GM19043 (cell line): ENCODE measurements around the gene RMND5B.
A peak's percentile ranks its signal among the peaks of the same experiment; 100 is the strongest.
"Not testable (repeated sequence)": the region's sequence is repeated elsewhere in the genome, so short reads cannot be mapped to it uniquely, and the experiment has no call there.

ENCODE experiments used
- ATAC-seq: cut with Tn5 transposase; IDR thresholded peaks from one replicate; pipeline ENCODE4 v1.9.1; 2021; ENCODE audit warnings: low read depth; ENCODE audit not compliant: unreplicated experiment

RMND5B gene, protein sequence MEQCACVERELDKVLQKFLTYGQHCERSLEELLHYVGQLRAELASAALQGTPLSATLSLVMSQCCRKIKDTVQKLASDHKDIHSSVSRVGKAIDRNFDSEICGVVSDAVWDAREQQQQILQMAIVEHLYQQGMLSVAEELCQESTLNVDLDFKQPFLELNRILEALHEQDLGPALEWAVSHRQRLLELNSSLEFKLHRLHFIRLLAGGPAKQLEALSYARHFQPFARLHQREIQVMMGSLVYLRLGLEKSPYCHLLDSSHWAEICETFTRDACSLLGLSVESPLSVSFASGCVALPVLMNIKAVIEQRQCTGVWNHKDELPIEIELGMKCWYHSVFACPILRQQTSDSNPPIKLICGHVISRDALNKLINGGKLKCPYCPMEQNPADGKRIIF

DNA sequence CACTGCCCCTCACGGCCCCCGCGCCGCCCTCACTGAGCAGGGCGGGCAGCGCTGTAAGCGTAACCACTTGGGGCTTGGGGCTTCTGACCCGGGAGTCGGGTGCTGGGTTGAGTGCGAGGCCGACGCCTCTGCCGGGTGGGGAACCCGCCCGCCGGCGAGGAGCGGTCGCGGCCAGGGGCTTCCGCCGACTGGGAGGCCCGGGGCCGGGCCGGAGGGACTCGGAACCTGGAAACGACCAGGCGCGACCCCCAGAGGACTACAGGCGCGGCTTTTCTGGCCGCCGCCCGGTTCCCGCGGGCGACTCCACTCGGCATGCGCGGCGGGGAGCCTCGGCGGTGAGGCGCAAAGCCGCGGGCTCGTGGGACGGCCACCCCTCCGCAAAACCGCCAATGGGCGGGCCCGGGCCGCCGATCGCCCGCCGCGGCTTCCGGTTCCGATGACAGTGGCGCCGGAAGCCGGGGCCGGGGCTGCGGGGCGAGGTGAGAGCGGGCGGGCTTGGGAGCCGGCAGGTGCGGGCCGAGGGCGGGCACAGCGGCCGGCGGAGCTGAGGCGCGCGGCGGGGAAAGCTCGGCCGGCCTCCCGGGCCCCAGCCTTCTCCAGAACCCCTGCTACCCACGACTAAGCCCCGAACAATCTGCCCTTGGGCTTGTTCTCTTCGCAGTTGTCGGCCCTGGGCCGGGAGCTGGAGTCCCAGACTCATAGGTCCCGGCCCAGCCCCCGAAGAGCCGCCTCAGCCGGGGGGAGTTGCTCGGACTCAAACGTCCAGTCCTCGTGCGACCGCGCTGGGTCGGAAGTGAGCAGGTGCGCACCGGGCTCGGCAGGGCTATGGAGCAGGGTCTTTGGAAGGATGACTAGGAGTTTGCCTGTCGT is at the start of gene RMND5B:
Gene RMND5B, plus strand, starts transcription at position 439 of the 870 bp plus-strand sequence. CDS start 7,106 bp downstream, outside the sequence.
- peak; percentile 83 for ATAC-seq

DNA sequence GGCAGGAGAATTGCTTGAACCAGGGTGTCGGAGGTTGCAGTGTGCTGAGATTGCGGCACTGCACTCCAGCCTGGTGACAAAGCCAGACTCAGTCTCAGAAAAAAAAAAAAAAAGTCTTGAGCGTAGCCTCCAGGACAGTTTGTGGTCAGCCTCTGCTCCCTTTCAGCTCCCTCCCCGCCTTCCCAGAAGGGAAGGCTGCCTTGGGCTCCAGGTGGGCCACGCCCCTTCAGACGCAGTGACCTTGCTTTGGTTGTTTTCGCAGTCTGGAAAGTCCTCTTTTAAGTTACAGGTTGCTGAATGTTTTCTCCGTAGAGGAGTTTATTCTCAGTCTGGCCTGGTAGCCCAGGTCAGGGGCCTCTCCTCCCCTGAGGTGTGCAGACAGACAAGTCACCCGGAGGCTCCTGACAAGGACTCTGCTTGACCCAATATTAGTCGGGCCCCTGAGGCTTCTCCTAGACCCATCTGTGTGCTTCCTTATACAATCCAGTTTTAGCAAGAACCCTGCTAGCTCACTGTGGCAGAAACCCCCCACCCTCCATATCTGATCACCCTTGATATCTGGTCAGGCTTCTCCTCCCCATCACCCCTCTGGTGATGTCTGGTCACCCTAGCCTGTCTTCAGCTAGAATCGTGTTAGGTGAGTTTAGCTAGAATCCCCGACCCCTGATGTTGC is 49.1 kb upstream of the RMND5B start:
- no peak for ATAC-seq

DNA sequence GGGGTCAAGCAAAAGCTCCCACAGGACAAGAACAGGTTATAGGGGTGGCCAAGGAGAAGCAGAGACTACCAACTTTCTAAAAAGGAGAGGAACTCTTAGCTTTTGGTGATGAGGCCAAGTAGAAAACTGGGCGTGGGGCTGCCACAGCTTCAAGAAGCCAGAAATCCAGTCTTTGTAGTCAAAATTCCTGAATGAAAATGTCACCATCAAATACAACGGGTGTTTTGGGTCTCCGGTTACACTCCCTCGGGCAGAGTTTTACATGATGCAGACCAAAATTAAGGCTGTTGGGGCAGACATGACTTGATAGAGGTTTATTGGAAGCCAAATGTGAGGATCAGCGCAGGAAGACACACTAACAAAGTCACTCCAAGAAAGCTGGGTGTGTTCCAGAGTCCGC is 46.9 kb upstream of the RMND5B start:
- no peak for ATAC-seq

DNA sequence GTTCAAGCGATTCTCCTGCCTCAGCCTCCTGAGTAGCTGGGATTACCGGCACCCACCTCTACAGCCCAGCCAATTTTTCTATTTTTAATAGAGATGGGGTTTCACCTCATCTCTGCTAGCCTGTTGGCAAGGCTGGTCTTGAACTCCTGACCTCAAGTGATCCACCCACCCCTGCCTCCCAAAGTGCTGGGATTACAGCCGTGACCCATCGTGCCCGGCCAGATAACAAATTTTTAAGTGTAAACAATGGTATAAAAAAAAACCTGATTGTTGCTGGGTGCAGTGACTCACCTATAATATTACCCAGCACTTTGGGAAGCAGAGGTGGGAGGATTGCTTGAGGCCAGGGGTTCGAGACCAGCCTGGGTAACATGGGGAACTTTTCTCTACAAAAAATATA is 45.5 kb upstream of the RMND5B start:
- ATAC-seq: no peak

DNA sequence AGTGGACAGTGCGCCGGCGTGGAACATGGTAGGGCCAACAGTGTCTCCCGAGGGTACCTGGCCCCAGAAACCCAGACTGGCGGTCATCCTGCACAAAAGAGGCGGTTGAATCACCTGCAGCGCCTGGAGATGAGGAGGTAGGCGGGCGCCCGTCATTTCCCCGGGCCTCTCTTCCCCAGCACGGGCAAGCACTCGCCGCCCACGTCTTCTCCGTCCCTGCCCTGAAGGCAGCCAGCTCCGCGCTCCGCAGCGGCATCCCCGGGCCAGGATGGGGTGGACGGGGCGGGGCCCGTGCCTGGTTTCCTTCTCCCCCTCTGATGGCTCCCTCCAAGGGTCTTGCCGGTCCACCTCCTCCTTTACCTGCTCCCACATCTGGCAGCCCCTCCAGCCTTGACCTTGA is 44.5 kb upstream of the RMND5B start:
- ATAC-seq: no peak

DNA sequence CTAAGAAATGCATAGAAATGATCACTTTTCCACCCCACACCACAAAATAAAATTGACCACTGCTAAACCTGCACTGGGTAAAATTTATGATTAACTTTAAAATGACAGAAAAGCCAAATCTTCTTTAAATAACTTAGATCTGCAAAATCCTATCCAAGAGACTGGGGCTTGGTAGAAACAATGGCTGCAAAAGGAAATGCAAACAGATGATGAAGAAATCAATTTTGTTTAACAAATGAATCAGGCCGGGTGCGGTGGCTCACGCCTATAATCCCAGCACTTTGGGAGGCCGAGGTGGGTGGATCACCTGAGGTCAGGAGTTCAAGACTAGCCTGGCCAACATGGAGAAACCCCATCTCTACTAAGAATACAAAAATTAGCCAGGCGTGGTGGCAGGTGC is 43.6 kb upstream of the RMND5B start:
- not testable (repeated sequence) for ATAC-seq

DNA sequence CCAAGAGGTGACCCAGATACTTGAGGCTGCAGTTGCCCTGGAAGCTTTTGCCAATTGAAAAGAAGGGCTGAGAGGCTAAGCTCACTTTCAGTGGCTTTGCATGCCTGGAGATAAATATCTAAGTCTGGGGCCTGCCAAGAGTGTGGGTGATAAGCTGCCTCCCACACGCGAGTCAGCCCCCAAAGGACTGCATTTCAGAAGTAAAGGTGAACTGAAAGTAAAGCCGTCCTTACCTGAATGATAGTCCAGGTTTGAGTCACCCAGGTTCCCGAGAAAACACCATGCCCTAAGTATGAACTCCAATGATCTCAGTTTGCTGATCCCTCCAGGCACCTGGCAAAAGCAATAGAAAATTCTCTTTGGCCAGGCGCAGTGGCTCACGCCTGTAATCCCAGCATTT is 40.0 kb upstream of the RMND5B start:
- ATAC-seq: no peak

DNA sequence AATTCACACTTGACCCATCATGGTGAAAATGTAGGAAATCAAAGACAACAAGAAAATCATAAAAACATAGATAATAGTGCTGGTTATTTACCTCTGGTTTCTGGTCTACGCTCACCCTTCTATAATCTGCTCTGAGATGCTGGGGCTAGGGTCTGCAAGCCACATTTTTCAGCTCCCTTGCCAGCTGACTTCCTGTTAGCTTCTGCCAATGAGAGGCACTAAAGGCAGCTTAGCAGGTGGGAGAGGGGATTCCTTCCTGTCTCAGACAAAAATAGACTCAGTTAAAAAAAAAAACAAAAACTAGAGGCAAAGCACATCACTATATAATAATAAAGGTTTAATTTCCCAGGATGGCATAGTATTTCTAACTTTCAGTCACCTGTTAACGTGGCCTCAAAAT is 37.7 kb upstream of the RMND5B start:
- ATAC-seq: no peak

DNA sequence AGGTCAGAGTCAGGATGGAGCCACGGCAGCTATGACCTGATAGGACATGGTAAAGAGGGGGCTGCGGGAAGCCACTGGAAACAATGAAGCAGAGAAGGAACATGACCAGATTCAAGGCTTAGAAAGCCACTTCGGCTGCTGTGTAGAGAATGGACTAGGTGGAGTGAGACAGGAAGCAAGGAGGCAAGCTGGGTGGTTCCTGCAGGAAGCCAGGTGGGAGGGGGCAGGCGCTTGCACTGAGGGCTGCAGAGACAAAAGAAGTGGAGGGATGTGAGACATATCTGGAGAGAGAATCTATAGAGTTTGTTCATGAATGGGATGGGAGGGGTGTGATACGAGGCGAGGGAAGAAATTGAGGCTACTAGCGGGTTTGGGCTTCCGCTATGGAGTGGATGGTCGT is 36.5 kb upstream of the RMND5B start:
- ATAC-seq: no peak

DNA sequence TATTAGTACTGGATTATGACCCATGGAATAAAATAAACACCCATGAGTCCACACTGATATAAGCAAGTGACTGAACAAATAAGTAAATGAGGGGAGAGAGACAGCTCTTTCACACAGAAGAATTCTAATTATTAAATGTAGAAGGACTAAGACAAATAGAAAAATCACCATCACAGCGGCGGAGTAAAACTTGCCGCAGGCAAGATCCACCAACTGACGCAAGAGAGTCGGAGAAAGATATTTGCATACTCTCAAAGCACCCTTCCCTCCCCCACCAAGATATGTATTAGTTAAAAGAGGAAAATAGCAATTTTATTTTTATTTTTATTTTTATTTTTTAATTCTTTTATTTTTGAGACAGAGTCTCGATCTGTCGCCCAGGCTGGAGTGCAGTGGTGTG is 32.1 kb upstream of the RMND5B start:
- no peak for ATAC-seq

DNA sequence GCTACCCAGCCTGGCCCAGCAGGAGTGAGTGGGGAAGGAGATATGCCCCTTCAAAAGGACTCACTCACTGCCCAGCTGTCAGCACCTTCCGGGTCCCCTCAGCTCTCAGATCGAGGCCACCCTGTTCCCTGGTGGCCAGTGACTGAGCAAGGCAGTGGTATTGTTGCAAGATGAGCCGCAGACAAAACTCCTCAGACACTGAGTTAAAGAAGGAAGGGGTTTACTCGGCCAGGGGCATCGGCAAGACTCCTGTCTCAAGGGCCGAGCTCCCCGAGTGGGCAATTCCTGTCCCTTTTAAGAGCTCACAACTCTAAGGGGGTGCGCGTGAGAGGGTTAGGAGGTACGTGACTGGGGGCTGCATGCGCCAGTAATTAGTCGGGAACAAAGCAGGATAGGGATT is 27.2 kb upstream of the RMND5B start:
- no peak for ATAC-seq

DNA sequence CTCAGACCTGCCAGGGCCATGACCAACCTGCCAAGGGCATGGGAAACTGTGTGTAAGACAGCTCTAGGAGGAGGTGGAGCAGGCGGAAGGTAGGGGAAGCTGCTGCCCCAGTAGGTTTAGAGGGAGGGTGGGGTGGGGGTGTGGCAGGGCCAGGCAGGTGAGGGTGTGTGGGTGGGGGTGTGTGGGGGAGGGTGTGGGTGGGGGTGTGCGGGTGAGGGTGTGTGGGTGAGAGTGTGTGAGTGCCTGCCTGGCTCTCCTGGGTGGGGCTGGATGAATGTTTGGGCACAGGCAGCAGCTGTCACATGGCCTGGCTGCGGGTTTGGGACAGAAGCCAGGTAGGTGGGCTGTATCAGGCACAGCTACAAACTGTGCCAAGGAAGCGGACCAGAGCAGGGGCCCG is 26.3 kb upstream of the RMND5B start:
- ATAC-seq: no peak

DNA sequence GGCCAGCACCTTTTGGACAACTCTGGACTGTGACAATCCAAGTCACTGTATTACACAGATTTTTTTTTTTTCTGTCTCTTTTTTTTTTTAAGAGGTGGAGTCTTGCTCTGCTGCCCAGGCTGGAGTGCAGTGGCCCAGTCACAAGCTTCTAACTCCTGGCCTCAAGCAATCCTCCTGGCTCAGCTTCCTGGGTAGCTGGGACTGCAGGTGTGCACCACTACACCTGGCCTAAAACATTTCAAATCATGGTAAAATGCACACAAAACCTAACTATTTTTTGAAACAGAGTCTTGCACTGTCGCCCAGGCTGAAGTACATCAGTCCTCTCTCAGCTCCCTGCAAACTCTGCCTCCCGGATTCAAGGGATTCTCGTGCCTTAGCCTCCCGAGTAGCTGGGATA is 24.7 kb upstream of the RMND5B start:
- no peak for ATAC-seq

DNA sequence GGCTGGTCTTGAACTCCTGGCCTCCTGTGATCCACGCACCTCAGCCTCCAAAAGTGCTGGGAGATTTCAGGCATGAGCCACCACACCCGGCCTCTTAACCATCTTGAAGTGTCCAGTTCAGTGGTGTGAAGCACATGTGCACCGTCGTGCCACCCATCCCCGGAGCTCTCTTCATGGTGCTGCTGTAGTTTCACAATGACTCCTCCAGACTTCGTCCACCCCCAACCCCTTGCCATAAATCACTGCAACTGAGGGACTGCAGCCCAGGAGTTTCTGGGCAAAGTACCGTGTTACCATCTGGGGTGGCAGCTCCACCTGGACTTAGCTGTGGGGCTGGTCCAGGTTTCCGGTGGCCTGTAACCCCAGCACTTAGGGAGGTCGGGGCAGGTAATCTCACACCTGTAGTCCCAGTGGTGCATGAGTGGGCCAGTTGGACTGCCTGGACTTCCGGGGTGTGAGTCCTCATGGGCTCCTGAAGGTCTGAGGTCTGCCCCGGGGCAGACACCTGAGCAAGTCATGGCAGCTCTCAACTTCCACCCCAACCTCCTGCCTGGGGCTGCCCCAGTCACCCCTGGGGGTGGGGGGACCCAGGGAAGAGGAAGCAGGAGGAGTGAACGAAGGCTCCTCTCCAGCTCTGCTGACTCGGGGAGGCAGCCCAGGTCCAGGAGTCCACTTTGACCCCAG is 24.1 kb upstream of the RMND5B start:
- no peak for ATAC-seq

DNA sequence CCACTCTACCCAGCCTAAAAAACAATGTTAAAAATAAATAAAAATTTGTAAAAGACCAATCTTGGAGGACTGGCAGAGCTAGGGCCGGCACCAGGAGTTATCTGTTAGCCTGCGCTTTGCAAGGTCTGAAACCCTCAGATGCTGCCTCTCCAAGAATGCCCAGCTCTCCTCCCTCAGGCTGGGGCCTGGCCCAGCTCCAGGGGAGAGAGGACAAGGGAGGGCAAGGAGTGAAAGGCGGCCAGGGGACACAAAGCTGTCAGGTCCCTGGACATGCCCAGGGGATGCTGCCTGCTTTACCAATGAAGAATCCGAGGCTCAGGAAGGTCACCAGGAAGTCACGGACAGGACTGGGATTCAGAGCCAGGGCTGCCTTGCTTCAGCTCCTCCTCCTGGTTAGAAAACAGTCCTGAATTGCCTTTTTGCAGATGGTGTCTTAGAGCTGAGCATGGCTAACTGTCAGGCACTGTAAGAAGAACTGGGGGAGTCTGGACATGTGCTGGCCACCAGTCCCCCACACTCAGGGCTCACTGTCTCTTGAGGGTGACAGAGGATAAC is 23.0 kb upstream of the RMND5B start:
- no peak for ATAC-seq

DNA sequence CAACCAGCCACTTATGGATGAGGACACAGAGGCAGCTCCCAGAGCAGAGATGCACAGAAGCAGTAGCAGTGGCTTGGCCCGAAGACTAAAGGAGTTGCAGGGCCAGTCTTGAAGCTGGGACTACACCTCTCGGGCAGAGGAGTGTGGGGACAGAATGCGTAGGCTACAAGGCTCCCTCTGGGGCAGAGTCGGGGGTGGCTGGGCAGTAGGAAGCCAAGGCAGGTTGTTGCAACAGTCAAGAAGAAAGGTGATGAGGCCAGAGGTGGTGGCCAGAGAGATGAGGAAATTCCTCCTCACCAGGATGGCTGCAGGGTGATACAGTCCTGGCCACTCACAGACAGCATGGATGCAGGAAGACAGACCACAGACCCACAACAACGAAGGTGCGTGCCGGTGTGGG is 22.4 kb upstream of the RMND5B start:
- no peak for ATAC-seq

DNA sequence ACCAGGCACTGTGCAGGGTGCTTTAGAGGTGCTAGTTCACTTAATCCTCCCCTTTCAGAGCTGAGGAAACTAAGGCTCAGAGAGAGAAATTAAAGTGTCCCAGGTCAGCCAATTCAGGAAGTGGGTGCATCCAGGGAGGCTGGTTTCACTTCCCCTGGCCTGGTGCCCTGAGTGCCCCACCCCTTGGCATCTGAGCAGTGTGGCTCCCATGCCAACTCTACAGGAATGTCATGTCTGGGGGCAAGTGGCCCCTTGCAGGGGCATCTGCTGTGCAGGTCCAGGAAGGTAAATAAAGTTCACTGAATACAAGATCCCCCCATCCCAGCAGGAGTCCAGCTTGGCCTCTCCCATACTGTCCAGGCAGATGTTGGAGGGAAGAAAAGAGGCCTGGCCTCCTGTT is 21.8 kb upstream of the RMND5B start:
- no peak for ATAC-seq

DNA sequence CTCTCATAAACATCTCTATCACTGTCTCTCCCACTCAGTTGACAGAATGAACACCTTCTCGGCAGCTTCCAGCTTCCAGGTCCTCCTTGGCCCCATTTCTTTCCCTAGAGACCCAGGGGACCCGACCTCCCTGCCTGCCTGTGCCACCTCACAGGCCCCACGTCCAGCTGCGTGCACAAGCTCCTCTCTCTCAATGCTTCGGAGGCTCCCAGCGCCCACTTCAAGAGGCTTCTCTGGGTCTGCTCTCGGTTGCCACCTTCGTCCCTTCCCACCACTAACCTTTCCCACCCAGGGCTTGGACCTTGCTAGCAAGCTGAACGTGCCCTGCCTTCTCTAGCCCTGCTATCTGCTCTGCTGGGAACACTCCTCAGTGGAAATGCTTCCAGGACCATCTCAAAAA is 20.3 kb upstream of the RMND5B start:
- ATAC-seq: no peak

DNA sequence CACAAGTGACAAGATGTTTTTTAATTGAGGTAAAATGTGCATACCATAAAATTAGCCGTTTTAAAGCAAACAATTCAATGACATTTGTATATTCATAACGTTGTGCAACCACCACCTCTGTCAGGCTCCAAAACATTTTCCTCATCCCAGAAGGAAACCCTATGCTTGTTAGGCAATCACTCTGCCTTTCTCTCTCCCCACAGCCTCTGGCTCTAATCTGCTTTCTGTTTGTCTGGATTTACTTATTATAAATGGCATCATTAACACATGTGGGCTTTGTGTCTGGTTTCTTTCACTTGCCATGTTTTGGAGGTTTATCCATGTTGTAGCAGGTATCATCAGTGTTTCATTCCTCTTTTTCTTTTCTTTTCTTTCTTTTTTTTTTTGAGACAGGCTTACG is 18.9 kb upstream of the RMND5B start:
- no peak for ATAC-seq

DNA sequence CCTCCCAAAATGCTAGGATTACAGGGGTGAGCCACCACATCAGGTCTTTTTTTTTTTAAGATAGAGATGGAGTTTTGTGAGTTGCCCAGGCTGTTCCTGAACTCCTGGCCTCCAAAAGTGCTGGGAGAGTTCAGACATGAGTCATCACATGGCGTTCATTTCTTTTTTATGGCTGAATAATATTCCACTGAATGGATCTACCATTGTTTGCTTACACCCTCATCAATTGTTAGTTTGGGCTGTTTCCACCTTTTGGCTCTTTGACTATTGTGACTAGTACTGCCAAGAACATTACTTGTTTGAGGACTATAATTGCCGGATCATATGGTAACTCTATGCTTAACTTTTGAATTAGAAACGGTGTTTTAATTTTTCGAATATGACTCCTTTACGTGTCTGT is 18.3 kb upstream of the RMND5B start:
- ATAC-seq: no peak
